Parathyroid adenoma (tissue), 2 donors: ENCODE data around the gene ANO10.

ENCODE experiments used
- H2AFZ ChIP-seq: fragments of 300-600 bp; sonication (generic); one replicate; pipeline ENCODE4 v1.7.0; 2017; ENCODE audit warnings: antibody characterized with exemption, mild to moderate bottlenecking
- H3K27ac ChIP-seq: fragments of 300-600 bp; sonication (generic); one replicate; pipeline ENCODE4 v1.7.0; 2017
- H3K27me3 ChIP-seq: fragments of 300-600 bp; sonication (generic); one replicate; pipeline ENCODE4 v1.7.0; 2017; ENCODE audit warnings: low read length; ENCODE audit not compliant: control insufficient read depth, insufficient read depth
- H3K36me3 ChIP-seq: fragments of 300-600 bp; sonication (generic); one replicate; pipeline ENCODE4 v1.7.0; 2017; ENCODE audit warnings: low read length; ENCODE audit not compliant: control insufficient read depth, insufficient read depth
- H3K4me1 ChIP-seq: fragments of 300-600 bp; sonication (generic); one replicate; pipeline ENCODE4 v1.7.0; 2017; ENCODE audit warnings: control low read depth
- H3K4me2 ChIP-seq: fragments of 300-600 bp; sonication (generic); one replicate; pipeline ENCODE4 v1.7.0; 2017; ENCODE audit warnings: low read length
- H3K4me3 ChIP-seq: fragments of 300-600 bp; sonication (generic); one replicate; pipeline ENCODE4 v1.7.0; 2017; ENCODE audit warnings: low read depth, low read length
- H3K79me2 ChIP-seq: fragments of 300-600 bp; sonication (generic); one replicate; pipeline ENCODE4 v1.7.0; 2017; ENCODE audit warnings: control low read depth
- H3K9ac ChIP-seq: fragments of 300-600 bp; sonication (generic); one replicate; pipeline ENCODE4 v1.7.0; 2017; ENCODE audit warnings: mild to moderate bottlenecking
- H3K9me3 ChIP-seq: fragments of 300-600 bp; sonication (generic); one replicate; pipeline ENCODE4 v1.7.0; 2017; ENCODE audit warnings: low read length; ENCODE audit not compliant: control insufficient read depth
- CTCF ChIP-seq: fragments of 300-600 bp; sonication (generic); IDR thresholded peaks from one replicate; pipeline ENCODE4 v1.7.0; 2017; ENCODE audit warnings: antibody characterized with exemption, mild to moderate bottlenecking
- donor health status: primary hyperparathyroidism.

The ANO10 gene

GRCh38 chr3:43344520-43344919, 277.3 kb downstream of the ANO10 start:
- Histone ChIP-seq H3K9me3 (no peaks in the 10 kb centered on the region), H2AFZ (no peak overlapping the region), H3K4me2 (no peak overlapping the region), H3K4me1 (no peaks in the 10 kb centered on the region), H3K36me3 (no peaks in the 10 kb centered on the region), H3K27me3 (no peaks in the 10 kb centered on the region), H3K9ac (no peak overlapping the region), H3K27ac (no peak overlapping the region), H3K79me2 (peaks cover 3% of the 10 kb centered on the region), H3K4me3 (no peak overlapping the region)
- no peak for TF ChIP-seq CTCF

GRCh38 chr3:43343815-43344214, 278.0 kb downstream of the ANO10 start:
- H3K4me2 ChIP-seq = no peak overlapping the region
- H3K9me3 ChIP-seq = no peaks in the 10 kb centered on the region
- H2AFZ ChIP-seq = no peak overlapping the region
- TF ChIP-seq CTCF = no peak
- H3K4me1 ChIP-seq = no peaks in the 10 kb centered on the region
- no peaks in the 10 kb centered on the region for H3K27me3 ChIP-seq
- H3K27ac ChIP-seq = no peak overlapping the region
- no peak overlapping the region for H3K4me3 ChIP-seq
- H3K9ac ChIP-seq = no peak overlapping the region
- no peaks in the 10 kb centered on the region for H3K36me3 ChIP-seq
- peaks cover 3% of the 10 kb centered on the region for H3K79me2 ChIP-seq

GRCh38 chr3:43343185-43343584, 278.6 kb downstream of the ANO10 start:
- H3K4me1 ChIP-seq = no peaks in the 10 kb centered on the region

GRCh38 chr3:43341788-43342187, 280.0 kb downstream of the ANO10 start:
- no peaks in the 10 kb centered on the region for H3K36me3 ChIP-seq
- no peak overlapping the region for H3K27ac ChIP-seq
- H3K4me1 ChIP-seq = no peaks in the 10 kb centered on the region
- H2AFZ ChIP-seq = no peak overlapping the region
- no peak overlapping the region for H3K4me3 ChIP-seq
- H3K4me2 ChIP-seq = no peak overlapping the region
- H3K9ac ChIP-seq = no peak overlapping the region
- peaks cover 11% of the 10 kb centered on the region for H3K79me2 ChIP-seq
- peaks cover 4% of the 10 kb centered on the region for H3K9me3 ChIP-seq
- TF ChIP-seq CTCF = no peak
- H3K27me3 ChIP-seq = no peaks in the 10 kb centered on the region

More at GRCh38 chr3:43343185-43343584, 278.6 kb downstream of the ANO10 start:
- no peak for TF ChIP-seq CTCF
- H3K4me3 ChIP-seq = no peak overlapping the region
- H3K27ac ChIP-seq = no peak overlapping the region
- H3K9ac ChIP-seq = no peak overlapping the region
- no peaks in the 10 kb centered on the region for H3K36me3 ChIP-seq
- peaks cover 3% of the 10 kb centered on the region for H3K9me3 ChIP-seq
- no peaks in the 10 kb centered on the region for H3K27me3 ChIP-seq
- H3K79me2 ChIP-seq = peaks cover 4% of the 10 kb centered on the region
- H3K4me2 ChIP-seq = no peak overlapping the region
- H2AFZ ChIP-seq = no peak overlapping the region

- Histone ChIP-seq H3K4me3 (no peak overlapping the region), H3K9ac (no peak overlapping the region), H3K4me1 (no peaks in the 10 kb centered on the region), H2AFZ (no peak overlapping the region), H3K36me3 (no peaks in the 10 kb centered on the region), H3K4me2 (no peak overlapping the region), H3K27me3 (no peaks in the 10 kb centered on the region), H3K79me2 (peaks cover 11% of the 10 kb centered on the region), H3K27ac (no peak overlapping the region), H3K9me3 (peaks cover 4% of the 10 kb centered on the region)
- no peak for TF ChIP-seq CTCF
Observed at GRCh38 chr3:43340403-43340802, 281.4 kb downstream of the ANO10 start.
